ENCODE measurements around the gene MEF2C. TPM values are rescaled to one million over a fixed set of nuclear protein-coding genes. Genes with fewer than 3 reads are reported as not detected.
A peak's percentile ranks its signal among the peaks of the same experiment; 100 is the strongest.

MEF2C gene
- total and polyA plus RNA-seq, 2 of the 13 experiments (the other 11 are each of a cell fraction or from before 2014, with no cell fraction given) = 0.02 TPM; not detected in 1

GRCh38 chr5:88675708-88676636, 207.0 kb downstream of the MEF2C start:
- no peak overlapping the region for H3K27ac ChIP-seq (ENCODE audit: extremely low read length, insufficient read depth, low read length)
- H3K36me3 ChIP-seq (replicated peaks in 1 of 2; ENCODE audit: control insufficient read depth in 1 of 2, insufficient read depth in 2 of 2, low read length in 2 of 2) = no peaks in the 10 kb centered on the region
- in situ Hi-C loops (cut with HindIII; ENCODE audit: extremely low pct_ligation_motif_present, low pct_unique_long_range_greater_than_20kb) = loop anchor here (5.0 to 25.0 kb wide), 2 partner anchors 534 to 1264 kb away; partner anchors contain the start of gene CCNH
- no peaks in the 10 kb centered on the region for H3K4me1 ChIP-seq (ENCODE audit: insufficient read depth, low read length)
- ATAC-seq = peak; percentile 44
- no peaks in the 10 kb centered on the region for H4K20me1 ChIP-seq (ENCODE audit: insufficient read depth, low read length)
- no peak for DNase-seq (ENCODE audit: low spot score)
- POLR2A ChIA-PET = no interaction called here
- peak overlapping the region in 2 of 3 experiments; percentile 7 to 20; a peak in 1 of 6 replicates for H3K4me3 ChIP-seq (replicated peaks in 1 of 3; ENCODE audit: insufficient read depth in 1 of 3, low read depth in 2 of 3, low read length in 3 of 3)
- peak overlapping the region; percentile 41; the same call in 1 of the 2 replicates for H3K4me2 ChIP-seq (ENCODE audit: low read depth, low read length)
- FAIRE-seq = no peak
- peaks cover 2 to 66% of the 10 kb centered on the region in 2 experiments; a peak in 4 of 5 replicates for H3K27me3 ChIP-seq (ENCODE audit: control insufficient read depth in 1 of 2, insufficient read depth in 2 of 2, low read length in 2 of 2)
- CTCF ChIA-PET (ENCODE audit: low intra/inter-chr PET ratio, low total read pairs) = no interaction called here
- intact Hi-C loops (cut with micrococcal nuclease; ENCODE audit: unreplicated experiment) = no loop called here
- H3K79me2 ChIP-seq (ENCODE audit: insufficient read depth, low read length) = no peaks in the 10 kb centered on the region
- no peak overlapping the region for H3K9ac ChIP-seq (ENCODE audit: insufficient read depth, low read depth, low read length)
- BruUV-seq (replicated peaks) = no TSS peak
- H2AFZ ChIP-seq (ENCODE audit: low read length) = no peak overlapping the region
- 12% methylated on average over 27 of the region's 54 CpGs for WGBS (ENCODE audit: low lambda C conversion rate)
- no peaks in the 10 kb centered on the region for H3K9me3 ChIP-seq (ENCODE audit: low read length)
- TF ChIP-seq ISL2 (CRISPR knock-in tag; IDR thresholded peaks at IDR 0.05) (no peak), ZFAT (CRISPR knock-in tag; conservative IDR thresholded peaks at IDR 0.05) (no peak), NFYC (CRISPR knock-in tag; IDR thresholded peaks at IDR 0.05) (no peak), FOXA1 (IDR thresholded peaks at IDR 0.05) (no peak), FOXA1 (CRISPR knock-in tag; IDR thresholded peaks at IDR 0.05) (no peak), EZH2 (conservative IDR thresholded peaks at IDR 0.05; ENCODE audit: low read depth, low read length) (peak; percentile 39; the same call in 1 of the 2 replicates), PRDM15 (CRISPR knock-in tag; IDR thresholded peaks at IDR 0.05) (peak; percentile 93), U2AF1 (optimal IDR thresholded peaks at IDR 0.05; ENCODE audit: low read depth, low read length) (no peak), NAIF1 (CRISPR knock-in tag; IDR thresholded peaks at IDR 0.05; ENCODE audit: borderline replicate concordance) (no peak), PCBP1 (IDR thresholded peaks at IDR 0.05; ENCODE audit: borderline replicate concordance, low read depth, low read length) (peak; percentile 65; the same call in 1 of the 2 replicates), CHD4 (IDR thresholded peaks at IDR 0.05; ENCODE audit: borderline replicate concordance, low read length) (no peak), ZNF800 (CRISPR knock-in tag; IDR thresholded peaks at IDR 0.05) (0 out of 2 replicates have a peak, but pooled peaks have one; percentile 31)
